ENCODE measurements around the gene RGS9BP.

GRCh38 chr19:32674931-32675719 lies 523 bp upstream of the RGS9BP start, which contains the start of gene ANKRD27:
- TF ChIP-seq, protein P1, sequence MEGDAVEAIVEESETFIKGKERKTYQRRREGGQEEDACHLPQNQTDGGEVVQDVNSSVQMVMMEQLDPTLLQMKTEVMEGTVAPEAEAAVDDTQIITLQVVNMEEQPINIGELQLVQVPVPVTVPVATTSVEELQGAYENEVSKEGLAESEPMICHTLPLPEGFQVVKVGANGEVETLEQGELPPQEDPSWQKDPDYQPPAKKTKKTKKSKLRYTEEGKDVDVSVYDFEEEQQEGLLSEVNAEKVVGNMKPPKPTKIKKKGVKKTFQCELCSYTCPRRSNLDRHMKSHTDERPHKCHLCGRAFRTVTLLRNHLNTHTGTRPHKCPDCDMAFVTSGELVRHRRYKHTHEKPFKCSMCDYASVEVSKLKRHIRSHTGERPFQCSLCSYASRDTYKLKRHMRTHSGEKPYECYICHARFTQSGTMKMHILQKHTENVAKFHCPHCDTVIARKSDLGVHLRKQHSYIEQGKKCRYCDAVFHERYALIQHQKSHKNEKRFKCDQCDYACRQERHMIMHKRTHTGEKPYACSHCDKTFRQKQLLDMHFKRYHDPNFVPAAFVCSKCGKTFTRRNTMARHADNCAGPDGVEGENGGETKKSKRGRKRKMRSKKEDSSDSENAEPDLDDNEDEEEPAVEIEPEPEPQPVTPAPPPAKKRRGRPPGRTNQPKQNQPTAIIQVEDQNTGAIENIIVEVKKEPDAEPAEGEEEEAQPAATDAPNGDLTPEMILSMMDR (IDR thresholded peaks at IDR 0.05 in 4 of 5, conservative IDR thresholded peaks at IDR 0.05 in 1 of 5): no peak
- peak; percentile 90 to 95 for TF ChIP-seq POLR2A (IDR thresholded peaks at IDR 0.05)

Data from gastrocnemius medialis (tissue), 4 donors.